OCI-LY3 (cell line): ENCODE data around the gene ANKRD10.

ENCODE experiments used
- H2AFZ ChIP-seq: fragments of 200-600, 300-600 bp; shearing (Covaris generic); 2 replicates; pipeline ENCODE4 v1.6.0; 2014; ENCODE audit warnings: antibody characterized with exemption, low read depth, low read length
- H3K27ac ChIP-seq: fragments of 200-600, 300-600 bp; sonication (generic); 2 replicates; pipeline ENCODE4 v1.5.1; 2014; ENCODE audit warnings: mild to moderate bottlenecking, low read length, moderate library complexity, mixed read lengths
- H3K27me3 ChIP-seq: fragments of 200-600, 300-600 bp; sonication (generic); 2 replicates; pipeline ENCODE4 v1.6.1; 2014; ENCODE audit warnings: low read depth, low read length, mixed read lengths
- H3K36me3 ChIP-seq: fragments of 200-600, 300-600 bp; sonication (generic); replicated peaks from 2 replicates; pipeline ENCODE3; 2014; ENCODE audit warnings: low read depth, low read length, mixed read lengths
- H3K4me1 ChIP-seq: fragments of 300-600, 200-600 bp; sonication (generic); 2 replicates; pipeline ENCODE4 v1.6.1; 2014; ENCODE audit warnings: low read length, mixed read lengths
- H3K4me2 ChIP-seq: fragments of 200-600, 300-600 bp; sonication (generic); 2 replicates; pipeline ENCODE4 v1.6.1; 2014; ENCODE audit warnings: low read length, mixed read lengths
- H3K4me3 ChIP-seq: fragments of 300-600, 200-600 bp; sonication (generic); 2 replicates; pipeline ENCODE4 v1.5.1; 2014; ENCODE audit warnings: antibody characterized with exemption, mild to moderate bottlenecking, low read length, moderate library complexity
- H3K79me2 ChIP-seq: fragments of 300-600, 200-600 bp; shearing (Covaris generic); 2 replicates; pipeline ENCODE4 v1.6.1; 2014; ENCODE audit warnings: mild to moderate bottlenecking, low read length, mixed read lengths
- H3K9ac ChIP-seq: fragments of 300-600, 200-600 bp; shearing (Covaris generic); 2 replicates; pipeline ENCODE4 v1.6.0; 2014; ENCODE audit warnings: mild to moderate bottlenecking, low read length, moderate library complexity
- H3K9me3 ChIP-seq: fragments of 200-600, 300-600 bp; shearing (Covaris generic); 2 replicates; pipeline ENCODE4 v1.6.1; 2014; ENCODE audit warnings: low read length, mixed read lengths; ENCODE audit not compliant: insufficient read depth
- H4K20me1 ChIP-seq: fragments of 200-600, 300-600 bp; sonication (generic); 2 replicates; pipeline ENCODE4 v1.6.1; 2016; ENCODE audit warnings: low read length, mixed read lengths; ENCODE audit not compliant: insufficient read depth
- EZH2phosphoT487 ChIP-seq: fragments of 200-600 bp; shearing (Covaris generic); IDR thresholded peaks from 2 replicates; pipeline ENCODE4 v1.6.1; 2018; ENCODE audit warnings: antibody characterized with exemption, mixed run types, low read depth
- TF ChIP-seq, protein P1 (sequence below): fragments of 200-600, 300-600 bp; sonication (generic); IDR thresholded peaks from 2 replicates; pipeline ENCODE4 v1.5.1; 2014; ENCODE audit warnings: antibody characterized with exemption, low read length, low read depth

ANKRD10 gene

DNA sequence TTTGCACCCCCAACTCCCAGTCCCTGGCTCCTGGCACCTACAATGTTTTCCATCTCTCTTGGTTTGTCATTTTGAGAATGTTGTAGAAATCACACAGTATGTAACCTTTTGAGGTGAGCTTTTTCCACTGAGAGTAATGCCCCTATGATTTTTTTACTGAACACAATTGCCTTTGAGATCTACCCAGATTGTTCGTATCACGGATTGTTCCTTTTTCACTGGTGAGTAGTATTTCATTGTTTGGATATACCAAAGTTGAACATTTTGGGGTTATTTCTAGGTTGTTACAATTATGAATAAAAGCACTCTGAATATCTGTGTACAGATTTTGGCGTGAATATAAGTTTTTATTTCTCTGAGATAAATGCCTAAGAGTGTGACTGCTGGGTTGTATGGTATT, 17.7 kb upstream of the ANKRD10 start:
- no peak overlapping the region for H3K27ac ChIP-seq
- no peak overlapping the region for H3K9ac ChIP-seq
- H3K4me3 ChIP-seq: no peak overlapping the region
- no peaks in the 10 kb centered on the region for H3K36me3 ChIP-seq
- no peak overlapping the region for H2AFZ ChIP-seq
- no peaks in the 10 kb centered on the region for H3K79me2 ChIP-seq
- peaks cover 13% of the 10 kb centered on the region for H3K4me1 ChIP-seq
- H4K20me1 ChIP-seq: no peaks in the 10 kb centered on the region
- TF ChIP-seq, protein P1, sequence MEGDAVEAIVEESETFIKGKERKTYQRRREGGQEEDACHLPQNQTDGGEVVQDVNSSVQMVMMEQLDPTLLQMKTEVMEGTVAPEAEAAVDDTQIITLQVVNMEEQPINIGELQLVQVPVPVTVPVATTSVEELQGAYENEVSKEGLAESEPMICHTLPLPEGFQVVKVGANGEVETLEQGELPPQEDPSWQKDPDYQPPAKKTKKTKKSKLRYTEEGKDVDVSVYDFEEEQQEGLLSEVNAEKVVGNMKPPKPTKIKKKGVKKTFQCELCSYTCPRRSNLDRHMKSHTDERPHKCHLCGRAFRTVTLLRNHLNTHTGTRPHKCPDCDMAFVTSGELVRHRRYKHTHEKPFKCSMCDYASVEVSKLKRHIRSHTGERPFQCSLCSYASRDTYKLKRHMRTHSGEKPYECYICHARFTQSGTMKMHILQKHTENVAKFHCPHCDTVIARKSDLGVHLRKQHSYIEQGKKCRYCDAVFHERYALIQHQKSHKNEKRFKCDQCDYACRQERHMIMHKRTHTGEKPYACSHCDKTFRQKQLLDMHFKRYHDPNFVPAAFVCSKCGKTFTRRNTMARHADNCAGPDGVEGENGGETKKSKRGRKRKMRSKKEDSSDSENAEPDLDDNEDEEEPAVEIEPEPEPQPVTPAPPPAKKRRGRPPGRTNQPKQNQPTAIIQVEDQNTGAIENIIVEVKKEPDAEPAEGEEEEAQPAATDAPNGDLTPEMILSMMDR: no peak
- no peak for TF ChIP-seq EZH2phosphoT487
- H3K27me3 ChIP-seq: no peaks in the 10 kb centered on the region
- no peak overlapping the region for H3K4me2 ChIP-seq
- no peaks in the 10 kb centered on the region for H3K9me3 ChIP-seq

DNA sequence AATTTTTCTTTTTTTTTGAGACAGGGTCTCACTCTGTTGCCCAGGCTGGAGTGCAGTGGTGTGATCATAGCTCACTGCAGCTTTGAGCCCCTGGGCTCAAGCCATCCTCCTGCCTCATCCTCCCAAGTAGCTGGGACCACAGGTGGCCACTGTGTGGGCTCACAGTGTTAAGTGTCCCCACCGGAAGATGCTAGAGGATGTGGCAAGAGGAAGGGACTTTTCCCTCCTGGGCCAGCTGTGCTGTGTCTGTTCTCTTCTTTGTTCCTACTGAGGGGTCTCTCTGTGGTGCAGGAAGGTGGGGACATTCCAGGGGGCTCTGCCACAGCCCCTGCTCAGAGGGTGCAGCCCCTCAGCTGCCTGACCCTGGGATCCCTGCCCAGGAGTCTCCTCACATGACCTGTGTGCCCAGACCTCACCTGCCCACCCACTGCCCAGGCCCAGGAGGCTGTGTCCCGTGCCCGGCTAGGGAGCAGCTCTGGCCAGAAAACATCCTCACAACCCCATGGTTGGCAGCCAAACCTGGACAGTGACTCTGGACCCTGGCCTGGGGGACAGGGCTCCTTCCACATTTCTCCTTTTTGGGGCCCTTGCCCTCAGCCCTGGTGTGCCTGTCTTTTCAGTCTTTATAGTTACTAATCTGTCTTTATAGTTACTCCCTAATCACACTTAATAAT, 14.4 kb upstream of the ANKRD10 start:
- H3K36me3 ChIP-seq: no peaks in the 10 kb centered on the region
- no peak for TF ChIP-seq EZH2phosphoT487
- TF ChIP-seq, protein P1: no peak
- H3K79me2 ChIP-seq: no peaks in the 10 kb centered on the region
- peak overlapping the region; percentile 42 for H3K4me2 ChIP-seq
- peaks cover 17% of the 10 kb centered on the region for H3K4me1 ChIP-seq
- H4K20me1 ChIP-seq: no peaks in the 10 kb centered on the region
- H2AFZ ChIP-seq: peak overlapping the region; percentile 83
- H3K9ac ChIP-seq: no peak overlapping the region
- no peak overlapping the region for H3K27ac ChIP-seq
- H3K4me3 ChIP-seq: no peak overlapping the region
- no peaks in the 10 kb centered on the region for H3K27me3 ChIP-seq
- no peaks in the 10 kb centered on the region for H3K9me3 ChIP-seq

DNA sequence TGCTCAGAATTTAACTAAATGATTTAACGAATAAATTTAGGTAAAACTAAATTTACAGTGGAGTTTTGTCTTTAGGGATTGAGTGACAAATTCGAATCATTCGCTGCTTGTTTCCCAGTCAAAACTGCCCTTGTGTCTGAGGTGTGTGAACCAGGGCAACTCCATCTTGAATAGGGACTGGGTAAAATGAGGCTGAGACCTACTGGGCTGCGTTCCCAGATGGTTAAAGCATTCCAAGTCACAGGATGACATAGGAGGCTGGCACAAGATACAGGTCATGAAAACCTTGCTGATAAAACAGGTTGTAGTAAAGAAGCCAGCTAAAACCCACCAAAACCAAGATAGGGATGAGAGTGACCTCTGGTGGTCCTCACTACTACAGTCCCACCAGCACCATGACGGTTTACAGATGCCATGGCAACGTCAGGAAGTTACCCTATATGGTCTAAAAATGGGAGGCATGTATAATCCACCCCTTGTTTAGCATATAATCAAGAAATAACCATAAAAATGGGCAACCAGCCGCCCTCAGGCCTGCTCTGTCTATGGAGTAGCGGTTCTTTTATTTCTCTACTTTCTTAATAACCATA, 10.2 kb upstream of the ANKRD10 start:
- Histone ChIP-seq H4K20me1 (no peaks in the 10 kb centered on the region), H3K27ac (no peak overlapping the region), H3K4me3 (peak overlapping the region; percentile 22; the same call in 1 of the 2 replicates), H3K9ac (peak overlapping the region; percentile 31; the same call in 1 of the 2 replicates), H2AFZ (peak overlapping the region; percentile 54; the same call in 1 of the 2 replicates), H3K4me1 (peaks cover 42% of the 10 kb centered on the region), H3K79me2 (no peaks in the 10 kb centered on the region), H3K27me3 (no peaks in the 10 kb centered on the region), H3K9me3 (no peaks in the 10 kb centered on the region), H3K36me3 (no peaks in the 10 kb centered on the region), H3K4me2 (peak overlapping the region; percentile 51)
- TF ChIP-seq EZH2phosphoT487: no peak
- TF ChIP-seq, protein P1: peak; percentile 51

DNA sequence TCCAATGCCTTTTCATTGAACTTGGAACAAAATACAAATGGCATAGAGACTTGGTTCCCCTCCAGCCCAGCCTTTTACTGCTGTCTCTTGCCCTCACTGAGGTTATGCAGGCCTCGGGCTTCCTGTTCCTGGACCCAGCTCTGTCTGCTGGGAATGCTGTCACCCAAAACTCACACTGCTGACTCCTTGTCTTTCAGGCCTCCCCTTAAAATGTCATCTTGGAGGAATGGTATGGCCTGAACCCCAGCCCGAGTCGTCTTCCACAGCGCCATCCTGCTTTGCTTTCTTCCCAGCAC, 9.7 kb upstream of the ANKRD10 start:
- Histone ChIP-seq H2AFZ (no peak overlapping the region), H3K4me3 (no peak overlapping the region), H3K27ac (no peak overlapping the region), H3K79me2 (no peaks in the 10 kb centered on the region), H3K4me2 (no peak overlapping the region), H3K9me3 (no peaks in the 10 kb centered on the region), H3K9ac (no peak overlapping the region), H3K36me3 (no peaks in the 10 kb centered on the region), H3K4me1 (peaks cover 47% of the 10 kb centered on the region), H4K20me1 (no peaks in the 10 kb centered on the region), H3K27me3 (no peaks in the 10 kb centered on the region)
- no peak for TF ChIP-seq EZH2phosphoT487
- TF ChIP-seq, protein P1: no peak
